ENCODE measurements around the gene CYP27C1. TPM values are rescaled to one million over a fixed set of nuclear protein-coding genes. Genes with fewer than 3 reads are reported as not detected.
"Not testable (repeated sequence)": the region's sequence is repeated elsewhere in the genome, so short reads cannot be mapped to it uniquely, and the experiment has no call there.

The CYP27C1 gene
- total and polyA plus RNA-seq, 2 of the 13 experiments (the other 11 are each of a cell fraction or from before 2014, with no cell fraction given): not detected

DNA sequence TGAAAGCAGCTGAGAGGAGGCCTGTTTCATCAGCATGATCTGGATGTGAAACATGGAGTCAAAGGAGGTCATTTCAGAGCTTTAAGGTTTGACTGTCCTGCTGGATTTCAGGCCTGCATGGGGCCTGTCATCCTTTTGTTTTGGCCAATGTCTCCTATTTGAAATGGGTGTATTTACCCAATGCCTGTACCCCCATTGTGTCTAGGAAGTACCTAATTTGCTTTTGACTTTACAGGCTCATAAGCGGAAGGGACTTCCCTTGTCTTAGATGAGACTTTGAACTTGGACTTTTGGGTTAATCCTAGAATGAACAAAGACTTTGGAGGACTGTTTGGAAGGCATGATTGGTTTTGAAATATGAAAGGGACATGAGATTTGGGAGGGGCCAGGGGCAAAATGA is 19.3 kb upstream of the CYP27C1 start (continued):
- TF ChIP-seq NFKBIZ (CRISPR knock-in tag; IDR thresholded peaks at IDR 0.05): no peak
- TF ChIP-seq DNMT1 (CRISPR knock-in tag; IDR thresholded peaks at IDR 0.05): no peak
- TF ChIP-seq ZNF644 (CRISPR knock-in tag; IDR thresholded peaks at IDR 0.05; ENCODE audit: low read depth): 0 out of 2 replicates have a peak, but pooled peaks have one; percentile 10
- TF ChIP-seq SOX6 (IDR thresholded peaks at IDR 0.05): no peak
- TF ChIP-seq SOX6 (CRISPR knock-in tag; IDR thresholded peaks at IDR 0.05): peak; percentile 75

DNA sequence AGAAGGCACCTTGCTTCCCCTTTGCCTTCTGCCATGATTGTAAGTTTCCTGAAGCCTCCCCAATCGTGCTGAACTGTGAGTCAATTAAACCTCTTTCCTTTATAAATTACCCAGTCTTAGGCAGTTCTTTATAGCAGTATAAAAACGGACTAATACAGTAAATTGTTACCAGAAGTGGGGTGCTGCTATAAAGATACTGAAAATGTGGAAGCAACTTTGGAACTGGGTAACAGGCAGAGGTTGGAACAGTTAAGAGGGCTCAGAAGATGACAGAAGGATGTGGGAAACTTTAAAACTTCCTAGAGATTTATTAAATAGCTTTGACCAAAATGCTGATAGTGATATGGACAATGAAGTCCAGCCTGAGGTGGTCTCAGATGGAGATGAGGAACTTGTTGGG is 17.7 kb upstream of the CYP27C1 start:
- intact Hi-C loops (cut with micrococcal nuclease; ENCODE audit: unreplicated experiment); POLR2A ChIA-PET; H2AFZ ChIP-seq (ENCODE audit: low read length); FAIRE-seq; ATAC-seq; DNase-seq (ENCODE audit: low spot score); H4K20me1 ChIP-seq (ENCODE audit: insufficient read depth, low read length); BruUV-seq (replicated peaks); H3K36me3 ChIP-seq (replicated peaks in 1 of 2; ENCODE audit: control insufficient read depth in 1 of 2, insufficient read depth in 2 of 2, low read length in 2 of 2); H3K4me2 ChIP-seq (ENCODE audit: low read depth, low read length); in situ Hi-C loops (cut with HindIII; ENCODE audit: extremely low pct_ligation_motif_present, low pct_unique_long_range_greater_than_20kb); H3K79me2 ChIP-seq (ENCODE audit: insufficient read depth, low read length); CTCF ChIA-PET (ENCODE audit: low intra/inter-chr PET ratio, low total read pairs); H3K27ac ChIP-seq (ENCODE audit: extremely low read length, insufficient read depth, low read length); H3K9ac ChIP-seq (ENCODE audit: insufficient read depth, low read depth, low read length); H3K27me3 ChIP-seq (ENCODE audit: control insufficient read depth in 1 of 2, insufficient read depth in 2 of 2, low read length in 2 of 2); H3K4me3 ChIP-seq (replicated peaks in 1 of 3; ENCODE audit: insufficient read depth in 1 of 3, low read depth in 2 of 3, low read length in 3 of 3): not testable (repeated sequence)
- peaks cover 18% of the 10 kb centered on the region for H3K4me1 ChIP-seq (ENCODE audit: insufficient read depth, low read length)
- peaks cover 21% of the 10 kb centered on the region for H3K9me3 ChIP-seq (ENCODE audit: low read length)
- 0% methylated on average over 2 of the region's 2 CpGs for WGBS (ENCODE audit: low lambda C conversion rate)

DNA sequence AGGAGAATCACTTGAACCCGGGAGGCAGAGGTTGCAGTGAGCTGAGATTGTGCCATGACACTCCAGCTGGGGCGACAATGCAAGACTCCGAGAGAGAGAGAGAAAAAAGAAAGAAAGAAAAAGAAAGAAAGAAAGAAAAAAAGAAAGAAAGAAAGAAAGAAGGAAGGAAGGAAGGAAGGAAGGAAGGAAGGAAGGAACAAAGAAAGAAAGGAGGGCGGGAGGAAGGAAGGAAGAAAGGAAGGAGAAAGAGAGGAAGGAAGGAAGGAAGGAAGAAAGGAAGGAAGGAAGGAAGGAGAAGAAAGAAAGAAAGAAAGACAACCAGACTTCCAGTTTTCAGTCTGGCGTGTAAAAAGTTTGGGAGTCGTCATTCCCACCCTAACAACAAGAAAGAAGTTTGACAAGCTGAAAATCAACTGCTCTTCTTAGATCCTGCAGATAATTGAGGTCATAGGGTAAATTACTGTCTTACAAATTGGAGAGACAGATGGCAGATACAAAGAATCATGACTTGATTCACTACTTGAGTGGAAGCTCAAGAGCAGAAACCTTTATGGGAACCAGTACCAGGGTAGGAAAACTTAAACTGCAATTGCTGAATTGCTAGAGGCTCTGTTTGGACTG is 15.1 kb upstream of the CYP27C1 start:
- FAIRE-seq: no peak
- BruUV-seq (replicated peaks): no TSS peak
- Histone ChIP-seq H3K27me3 (ENCODE audit: control insufficient read depth in 1 of 2, insufficient read depth in 2 of 2, low read length in 2 of 2) (no peaks in the 10 kb centered on the region), H3K36me3 (replicated peaks in 1 of 2; ENCODE audit: control insufficient read depth in 1 of 2, insufficient read depth in 2 of 2, low read length in 2 of 2) (no peaks in the 10 kb centered on the region), H4K20me1 (ENCODE audit: insufficient read depth, low read length) (no peaks in the 10 kb centered on the region), H3K4me1 (ENCODE audit: insufficient read depth, low read length) (peaks cover 23% of the 10 kb centered on the region), H3K79me2 (ENCODE audit: insufficient read depth, low read length) (no peaks in the 10 kb centered on the region), H3K4me3 (replicated peaks in 1 of 3; ENCODE audit: insufficient read depth in 1 of 3, low read depth in 2 of 3, low read length in 3 of 3) (no peak overlapping the region), H3K4me2 (ENCODE audit: low read depth, low read length) (no peak overlapping the region), H3K27ac (ENCODE audit: extremely low read length, insufficient read depth, low read length) (no peak overlapping the region), H3K9ac (ENCODE audit: insufficient read depth, low read depth, low read length) (no peak overlapping the region), H2AFZ (ENCODE audit: low read length) (no peak overlapping the region), H3K9me3 (ENCODE audit: low read length) (peaks cover 8% of the 10 kb centered on the region; the same call in 1 of the 2 replicates)
- TF ChIP-seq EZH2 (conservative IDR thresholded peaks at IDR 0.05; ENCODE audit: low read depth, low read length) (no peak), PTBP1 (IDR thresholded peaks at IDR 0.05; ENCODE audit: low read depth, low read length, poor library complexity, severe bottlenecking) (no peak), SAFB2 (CRISPR knock-in tag; IDR thresholded peaks at IDR 0.05; ENCODE audit: borderline replicate concordance, low read depth) (no peak), GABPB1 (CRISPR knock-in tag; IDR thresholded peaks at IDR 0.05) (no peak), KLF13 (CRISPR knock-in tag; IDR thresholded peaks at IDR 0.05) (no peak)
- no peak for ATAC-seq
- 67% methylated on average over 6 of the region's 6 CpGs for WGBS (ENCODE audit: low lambda C conversion rate)
- POLR2A ChIA-PET: no interaction called here
- in situ Hi-C loops (cut with HindIII; ENCODE audit: extremely low pct_ligation_motif_present, low pct_unique_long_range_greater_than_20kb) (no loop called here), intact Hi-C loops (cut with micrococcal nuclease; ENCODE audit: unreplicated experiment) (no loop called here)
- DNase-seq (ENCODE audit: low spot score): no peak
- CTCF ChIA-PET (ENCODE audit: low intra/inter-chr PET ratio, low total read pairs): no interaction called here

All from HepG2 (cell line).